Thyroid gland (tissue), 4 donors: Measurements from ENCODE around the gene SYNGR4.

Experiments
- CTCF ChIP-seq, 6 experiments: fragments of 200-600 bp in 3 of 6; fragments of 450-650 bp in 3 of 6; sonication (generic) in 3 of 6; IDR thresholded peaks; one replicate each; pipeline ENCODE4 v1.5.1; 2016 to 2019; ENCODE audit warnings: antibody characterized with exemption in 6 of 6, mild to moderate bottlenecking in 2 of 6, inconsistent platforms in 1 of 6, moderate library complexity in 1 of 6
- POLR2A ChIP-seq, 2 donors: fragments of 450-650 bp; IDR thresholded peaks; one replicate each; pipeline ENCODE4 v1.6.1; 2017; ENCODE audit warnings: antibody characterized with exemption in 2 of 2, mild to moderate bottlenecking in 2 of 2, moderate library complexity in 1 of 2

DNA sequence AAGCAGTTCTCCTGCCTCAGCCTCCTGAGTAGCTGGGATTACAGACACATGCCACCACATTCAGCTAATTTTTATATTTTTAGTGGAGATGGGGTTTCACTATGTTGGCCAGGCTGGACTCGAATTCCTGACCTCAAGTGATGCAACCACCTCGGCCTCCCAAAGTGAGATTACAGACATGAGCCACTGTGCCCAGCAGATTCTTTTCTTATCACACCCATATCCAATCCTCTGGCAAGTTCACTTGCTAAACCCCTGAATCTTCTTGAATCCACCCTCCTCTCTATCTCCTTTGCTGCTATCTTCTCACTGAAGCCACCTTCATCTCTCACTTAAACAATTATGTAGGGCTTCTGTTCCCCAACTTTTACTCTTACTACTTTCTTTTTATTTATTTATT, 18.0 kb upstream of the SYNGR4 start:
- TF ChIP-seq CTCF (IDR thresholded peaks at IDR 0.05), result no peak
- no peak for TF ChIP-seq POLR2A (IDR thresholded peaks at IDR 0.05)
